Mammary epithelial cell (primary cell): ENCODE data around the gene RAPGEF2.

ENCODE experiments used
- EZH2 ChIP-seq: IDR thresholded peaks from 2 replicates; pipeline ENCODE4 v1.6.1; 2012; ENCODE audit warnings: low read length, inconsistent platforms, borderline replicate concordance
- TF ChIP-seq, protein P1 (sequence below), 2 donors: IDR thresholded peaks in 1 of 2; conservative IDR thresholded peaks in 1 of 2; 2 replicates each; pipeline ENCODE4 v1.5.1; 2011 to 2012; ENCODE audit warnings: inconsistent platforms in 2 of 2, low read length in 2 of 2, mild to moderate bottlenecking in 2 of 2, control low read depth in 1 of 2, low read depth in 1 of 2; ENCODE audit not compliant: insufficient read depth in 1 of 2; ENCODE audit errors: extremely low read depth in 1 of 2

DNA sequence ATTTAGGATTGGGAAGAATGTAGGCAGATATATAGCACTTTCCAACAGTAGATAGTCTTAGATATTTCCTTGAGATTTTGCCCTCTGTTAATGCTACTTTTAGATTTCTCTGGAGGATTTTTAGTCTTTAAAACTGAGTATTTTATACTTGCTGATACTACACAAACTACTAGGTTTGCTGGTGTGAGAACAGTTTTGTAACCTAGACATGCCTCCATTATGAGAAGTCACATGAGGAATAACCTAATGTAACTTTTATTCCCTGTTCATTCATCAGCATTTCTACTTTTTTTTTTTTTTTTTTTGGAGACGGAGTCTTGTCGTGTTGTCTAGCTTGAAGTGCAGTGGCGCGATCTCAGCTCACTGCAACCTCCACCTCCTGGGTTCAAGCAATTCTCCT, 137.2 kb downstream of the RAPGEF2 start:
- TF ChIP-seq, protein P1, sequence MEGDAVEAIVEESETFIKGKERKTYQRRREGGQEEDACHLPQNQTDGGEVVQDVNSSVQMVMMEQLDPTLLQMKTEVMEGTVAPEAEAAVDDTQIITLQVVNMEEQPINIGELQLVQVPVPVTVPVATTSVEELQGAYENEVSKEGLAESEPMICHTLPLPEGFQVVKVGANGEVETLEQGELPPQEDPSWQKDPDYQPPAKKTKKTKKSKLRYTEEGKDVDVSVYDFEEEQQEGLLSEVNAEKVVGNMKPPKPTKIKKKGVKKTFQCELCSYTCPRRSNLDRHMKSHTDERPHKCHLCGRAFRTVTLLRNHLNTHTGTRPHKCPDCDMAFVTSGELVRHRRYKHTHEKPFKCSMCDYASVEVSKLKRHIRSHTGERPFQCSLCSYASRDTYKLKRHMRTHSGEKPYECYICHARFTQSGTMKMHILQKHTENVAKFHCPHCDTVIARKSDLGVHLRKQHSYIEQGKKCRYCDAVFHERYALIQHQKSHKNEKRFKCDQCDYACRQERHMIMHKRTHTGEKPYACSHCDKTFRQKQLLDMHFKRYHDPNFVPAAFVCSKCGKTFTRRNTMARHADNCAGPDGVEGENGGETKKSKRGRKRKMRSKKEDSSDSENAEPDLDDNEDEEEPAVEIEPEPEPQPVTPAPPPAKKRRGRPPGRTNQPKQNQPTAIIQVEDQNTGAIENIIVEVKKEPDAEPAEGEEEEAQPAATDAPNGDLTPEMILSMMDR (conservative IDR thresholded peaks at IDR 0.05 in 1 of 2, IDR thresholded peaks at IDR 0.05 in 1 of 2; ENCODE audit: extremely low read depth in 1 of 2, insufficient read depth in 1 of 2, low read depth in 1 of 2, low read length in 2 of 2): no peak
- no peak for TF ChIP-seq EZH2
